Transverse colon (tissue), 3 donors: ENCODE measurements around the gene ZNF302.

Experiments
- EP300 ChIP-seq: sonication (generic); formaldehyde crosslinking; IDR thresholded peaks from one replicate; pipeline ENCODE4 v1.6.1; 2017; ENCODE audit warnings: antibody characterized with exemption, low read depth
- TF ChIP-seq, protein P1 (sequence below), 5 experiments: fragments of 200-600 bp in 3 of 5; fragments of 450-650 bp in 2 of 5; sonication (generic) in 3 of 5; IDR thresholded peaks; 1 replicate in 2 of 5; 2 replicates in 3 of 5; pipeline ENCODE4 v1.5.1; 2016 to 2017; ENCODE audit warnings: antibody characterized with exemption in 5 of 5, inconsistent platforms in 3 of 5, mild to moderate bottlenecking in 2 of 5, moderate library complexity in 1 of 5

DNA sequence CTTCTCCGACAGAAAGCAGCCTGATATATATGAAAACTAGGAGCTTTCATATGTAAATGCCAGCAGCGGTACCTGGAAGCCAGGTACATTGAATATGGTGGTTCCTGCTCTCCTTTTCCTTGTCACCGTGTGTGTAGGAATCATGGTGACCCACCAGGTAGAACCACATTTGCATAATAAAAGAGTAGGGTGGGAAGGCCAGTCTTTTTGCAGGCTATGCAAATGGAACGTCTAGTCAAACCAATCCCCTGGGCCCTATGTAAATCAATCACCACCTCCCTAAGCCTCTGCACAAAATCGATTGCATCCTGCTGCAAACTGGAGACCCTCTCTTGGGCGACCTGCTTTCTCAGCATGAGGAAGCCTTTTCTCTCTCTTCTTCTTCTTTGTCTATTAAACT is 34.4 kb downstream of the ZNF302 start:
- TF ChIP-seq, protein P1, sequence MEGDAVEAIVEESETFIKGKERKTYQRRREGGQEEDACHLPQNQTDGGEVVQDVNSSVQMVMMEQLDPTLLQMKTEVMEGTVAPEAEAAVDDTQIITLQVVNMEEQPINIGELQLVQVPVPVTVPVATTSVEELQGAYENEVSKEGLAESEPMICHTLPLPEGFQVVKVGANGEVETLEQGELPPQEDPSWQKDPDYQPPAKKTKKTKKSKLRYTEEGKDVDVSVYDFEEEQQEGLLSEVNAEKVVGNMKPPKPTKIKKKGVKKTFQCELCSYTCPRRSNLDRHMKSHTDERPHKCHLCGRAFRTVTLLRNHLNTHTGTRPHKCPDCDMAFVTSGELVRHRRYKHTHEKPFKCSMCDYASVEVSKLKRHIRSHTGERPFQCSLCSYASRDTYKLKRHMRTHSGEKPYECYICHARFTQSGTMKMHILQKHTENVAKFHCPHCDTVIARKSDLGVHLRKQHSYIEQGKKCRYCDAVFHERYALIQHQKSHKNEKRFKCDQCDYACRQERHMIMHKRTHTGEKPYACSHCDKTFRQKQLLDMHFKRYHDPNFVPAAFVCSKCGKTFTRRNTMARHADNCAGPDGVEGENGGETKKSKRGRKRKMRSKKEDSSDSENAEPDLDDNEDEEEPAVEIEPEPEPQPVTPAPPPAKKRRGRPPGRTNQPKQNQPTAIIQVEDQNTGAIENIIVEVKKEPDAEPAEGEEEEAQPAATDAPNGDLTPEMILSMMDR (IDR thresholded peaks at IDR 0.05): no peak
- no peak for TF ChIP-seq EP300
